GM12878 (cell line): Measurements from ENCODE around the gene PLEKHA1. TPM values are rescaled to one million over a fixed set of nuclear protein-coding genes. Genes with fewer than 3 reads are reported as not detected.

Experiments used
- ATAC-seq: fragments of 200-7000 bp; cut with Tn5 transposase; 3 replicates; pipeline ENCODE4 v1.9.1; 2020; ENCODE audit warnings: mild to moderate bottlenecking, moderate library complexity
- BruUV-seq: library from RNA; stranded (reverse); fragments of 400-500 nt; replicated peaks from 2 replicates; lab custom pipeline; 2021; lab: Mats Ljungman, UMichigan
- CTCF ChIA-PET: fragments of 300-600 bp; sonication (Branson Sonifier 250); formaldehyde crosslinking; extraction: SDS; loops from one replicate; lab custom pipeline; 2021; ENCODE audit warnings: inconsistent platforms; lab: Yijun Ruan, JAX
- POLR2A ChIA-PET: fragments of 350-600 bp; formaldehyde crosslinking; extraction: SDS; loops from one replicate; lab custom pipeline; 2021; ENCODE audit warnings: inconsistent platforms; lab: Charles Lee
- RAD21 ChIA-PET: fragments of 300-600 bp; sonication (Branson Sonifier 250); formaldehyde crosslinking; loops from one replicate; lab custom pipeline; 2023; ENCODE audit warnings: antibody characterized with exemption; ENCODE audit not compliant: unreplicated experiment; lab: Charles Lee
- SMC1A ChIA-PET: fragments of 300-600 bp; sonication (Branson Sonifier 250); formaldehyde crosslinking; loops from one replicate; lab custom pipeline; 2023; ENCODE audit not compliant: unreplicated experiment, uncharacterized antibody; lab: Charles Lee
- DNase-seq: peaks from one replicate; pipeline ENCODE4 v3.0.0-alpha.2; 2011; ENCODE audit warnings: low read depth, low spot score
- FAIRE-seq: peaks from 3 replicates; lab custom pipeline; 2011; peaks lifted over from hg19 to GRCh38; lab: Jason Lieb, UNC
- H2AFZ ChIP-seq: 2 replicates; pipeline ENCODE4 v1.6.0; 2011; ENCODE audit warnings: low read depth, low read length, control low read depth; ENCODE audit not compliant: control insufficient read depth
- H3K27ac ChIP-seq: 2 replicates; pipeline ENCODE4 v1.5.1; 2011; ENCODE audit warnings: control low read depth; ENCODE audit not compliant: control insufficient read depth, insufficient read depth
- H3K27me3 ChIP-seq, 2 experiments: replicated peaks in 1 of 2; 2 replicates each; pipeline versions ENCODE4 v1.6.0 to v1.6.1; 2011; ENCODE audit warnings: low read length in 1 of 2; ENCODE audit not compliant: control insufficient read depth in 2 of 2, insufficient read depth in 2 of 2
- H3K36me3 ChIP-seq, 2 experiments: 2 replicates each; pipeline ENCODE4 v1.5.1; 2011; ENCODE audit warnings: low read length in 1 of 2; ENCODE audit not compliant: control insufficient read depth in 2 of 2, insufficient read depth in 2 of 2
- H3K4me1 ChIP-seq: 2 replicates; pipeline ENCODE4 v1.6.1; 2011; ENCODE audit warnings: mild to moderate bottlenecking, low read length, moderate library complexity, mixed read lengths; ENCODE audit not compliant: control insufficient read depth, insufficient read depth
- H3K4me2 ChIP-seq: 2 replicates; pipeline ENCODE4 v1.6.0; 2011; ENCODE audit warnings: control low read depth; ENCODE audit not compliant: control insufficient read depth, insufficient read depth
- H3K4me3 ChIP-seq: fragments of 200-600 bp; sonication (generic); 2 replicates; pipeline ENCODE4 v1.5.1; 2016
- H3K79me2 ChIP-seq: 2 replicates; pipeline ENCODE4 v1.6.0; 2011; ENCODE audit warnings: low read length; ENCODE audit not compliant: control insufficient read depth, insufficient read depth
- H3K9ac ChIP-seq: 2 replicates; pipeline ENCODE4 v1.8.0; 2011; ENCODE audit warnings: low read length, control low read depth, mixed read lengths; ENCODE audit not compliant: control insufficient read depth, insufficient read depth
- H3K9me3 ChIP-seq: replicated peaks from 3 replicates; pipeline ENCODE4 v1.5.1; 2011; ENCODE audit warnings: mild to moderate bottlenecking, low read length; ENCODE audit not compliant: control insufficient read depth, insufficient read depth
- H4K20me1 ChIP-seq: 2 replicates; pipeline ENCODE4 v1.6.0; 2011; ENCODE audit not compliant: control insufficient read depth, insufficient read depth
- BCL11A ChIP-seq: IDR thresholded peaks from 2 replicates; pipeline ENCODE4 v1.6.1; 2011; ENCODE audit warnings: low read depth, low read length
- CBFB ChIP-seq: IDR thresholded peaks from 2 replicates; pipeline ENCODE4 v1.6.1; 2016; ENCODE audit warnings: antibody characterized with exemption, low read depth
- CHD4 ChIP-seq: fragments of 200-600 bp; sonication (generic); IDR thresholded peaks from 2 replicates; pipeline ENCODE4 v1.6.1; 2016; ENCODE audit warnings: mild to moderate bottlenecking
- FOXM1 ChIP-seq: IDR thresholded peaks from 2 replicates; pipeline ENCODE4 v1.6.1; 2012; ENCODE audit warnings: low read depth, mild to moderate bottlenecking, inconsistent platforms, low read length, moderate library complexity
- GATAD2B ChIP-seq: fragments of 450-650 bp; conservative IDR thresholded peaks from 2 replicates; pipeline ENCODE4 v1.6.1; 2017; ENCODE audit warnings: low read depth, mild to moderate bottlenecking, moderate library complexity
- KAT2A ChIP-seq: conservative IDR thresholded peaks from 2 replicates; pipeline ENCODE4 v1.6.1; 2011; ENCODE audit warnings: low read depth, low read length; ENCODE audit not compliant: control insufficient read depth
- LARP7 ChIP-seq: fragments of 450-650 bp; IDR thresholded peaks from 2 replicates; pipeline ENCODE4 v1.6.1; 2017; ENCODE audit warnings: mild to moderate bottlenecking
- NR2C1 ChIP-seq: fragments of 450-650 bp; IDR thresholded peaks from 2 replicates; pipeline ENCODE4 v1.6.1; 2017; ENCODE audit warnings: antibody characterized with exemption, mild to moderate bottlenecking, moderate library complexity
- NRF1 ChIP-seq: conservative IDR thresholded peaks from 2 replicates; pipeline ENCODE4 v1.6.1; 2011; ENCODE audit warnings: mild to moderate bottlenecking, low read depth, low read length, improper control_type of control experiment
- RB1 ChIP-seq: fragments of 450-650 bp; formaldehyde crosslinking; IDR thresholded peaks from 2 replicates; pipeline ENCODE4 v1.6.1; 2017; ENCODE audit warnings: mild to moderate bottlenecking, borderline replicate concordance
- RBBP5 ChIP-seq: fragments of 200-600 bp; sonication (generic); conservative IDR thresholded peaks from 2 replicates; pipeline ENCODE4 v1.6.1; 2016
- SMARCA5 ChIP-seq: fragments of 450-650 bp; IDR thresholded peaks from 2 replicates; pipeline ENCODE4 v1.6.1; 2017; ENCODE audit warnings: mild to moderate bottlenecking
- TCF3 ChIP-seq: IDR thresholded peaks from 2 replicates; pipeline ENCODE4 v1.6.1; 2012; ENCODE audit warnings: low read depth, mild to moderate bottlenecking, low read length, borderline replicate concordance; ENCODE audit not compliant: insufficient read depth
- YBX1 ChIP-seq: fragments of 450-650 bp; IDR thresholded peaks from 2 replicates; pipeline ENCODE4 v1.6.1; 2016; ENCODE audit warnings: antibody characterized with exemption
- WGBS: methylation state at CpG from one replicate; pipeline ENCODE4 v1.1.6; 2016; ENCODE audit warnings: low lambda C conversion rate; ENCODE audit not compliant: insufficient replicate concordance, insufficient coverage; ENCODE audit errors: missing lambda C conversion rate; 5-methylcytosine and 5-hydroxymethylcytosine counted together
- in situ Hi-C: fragments of 300-500 bp; cut with MboI; formaldehyde crosslinking; loops from 9 replicates; pipeline ENCODE4 v1.14.3; 2018; ENCODE audit warnings: mixed read lengths
- intact Hi-C: fragments of 100-400 bp; cut with micrococcal nuclease; formaldehyde crosslinking; loops from one replicate; pipeline ENCODE4 v1.14.2; 2022; ENCODE audit not compliant: unreplicated experiment
- polyA plus RNA-seq, 11 experiments: library from polyadenylated mRNA; depleted of rRNA in 4 of 11; unstranded in 6 of 11; stranded (reverse) in 5 of 11; fragments of >200 nt; fragmentation: Nextera tagmentation in 4 of 11; fragmentation: Illumina TruSeq in 1 of 11; extraction: Ambion mirVana in 4 of 11; extraction: Trizol in 1 of 11; gene quantifications; 1 replicate in 1 of 11; 2 replicates in 10 of 11; pipeline versions ENCODE4 v1.2.1 to v1.2.3, GENCODE V29; 2011 to 2016; ENCODE audit warnings: inconsistent platforms in 2 of 11, missing spikeins in 2 of 11, low read depth in 1 of 11
- total RNA-seq, 4 experiments: library from RNA; depleted of rRNA in 3 of 4; stranded (reverse); fragments of >200 nt in 3 of 4; fragmentation: Illumina TruSeq in 1 of 4; extraction: Trizol in 1 of 4; gene quantifications; 2 replicates each; pipeline versions ENCODE4 v1.2.1 to v1.2.3, GENCODE V29; 2013 to 2021
- TF ChIP-seq, protein P1 (sequence below): fragments of 450-650 bp; formaldehyde crosslinking; IDR thresholded peaks from 2 replicates; pipeline ENCODE4 v1.4.0; 2022; ENCODE audit warnings: mild to moderate bottlenecking, moderate library complexity
- TF ChIP-seq, protein P2 (sequence below): IDR thresholded peaks from 2 replicates; pipeline ENCODE4 v1.6.1; 2012; ENCODE audit warnings: low read length, inconsistent platforms
- TF ChIP-seq, protein P3 (sequence below): IDR thresholded peaks from 2 replicates; pipeline ENCODE4 v1.6.1; 2012; ENCODE audit warnings: improper control_type of control experiment, low read depth, low read length; ENCODE audit not compliant: insufficient replicate concordance

Gene PLEKHA1
- total and polyA plus RNA-seq, 10 of the 15 experiments (the other 5 are each of a cell fraction or from before 2014, with no cell fraction given) = 0.15 to 6.0 (median 0.32) TPM

DNA sequence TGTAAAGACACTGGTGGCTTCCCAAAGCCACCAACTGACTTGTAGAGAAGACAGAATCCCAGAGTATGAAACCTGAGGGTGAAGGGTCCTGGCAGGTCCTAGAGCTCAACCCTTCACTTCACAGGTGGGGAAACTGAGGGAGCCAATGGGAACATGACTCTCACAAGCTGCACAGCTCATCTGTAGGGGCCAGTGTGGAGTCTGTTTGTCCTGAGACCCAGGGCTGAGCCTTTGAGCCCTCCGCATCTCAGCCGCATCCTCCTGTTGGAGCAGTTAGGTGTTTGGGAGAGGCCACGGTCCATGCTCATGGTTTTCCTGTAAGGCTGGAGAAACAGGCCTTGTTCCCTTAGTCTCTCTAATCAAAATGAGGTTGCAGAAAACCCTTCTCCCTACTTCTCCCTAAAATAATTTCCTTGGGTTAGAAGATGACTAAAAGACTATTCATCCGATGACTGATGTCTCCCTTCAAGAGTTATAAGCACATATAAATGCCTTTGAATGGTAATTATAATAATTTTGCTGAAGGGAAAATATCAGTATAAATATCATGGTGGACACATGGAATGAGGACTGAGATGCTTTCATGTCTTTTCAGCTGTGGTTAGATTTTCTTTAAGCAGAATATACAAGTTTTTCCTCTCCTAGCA, 97.1 kb downstream of the PLEKHA1 start:
- RAD21 ChIA-PET = no interaction called here
- FAIRE-seq = no peak
- TF ChIP-seq NRF1 (no peak), CBFB (no peak), CHD4 (no peak), FOXM1 (no peak), YBX1 (no peak), LARP7 (no peak), SMARCA5 (no peak), RB1 (no peak), BCL11A (no peak), GATAD2B (no peak), TCF3 (no peak), KAT2A (no peak), NR2C1 (no peak), RBBP5 (no peak)
- TF ChIP-seq, protein P1, sequence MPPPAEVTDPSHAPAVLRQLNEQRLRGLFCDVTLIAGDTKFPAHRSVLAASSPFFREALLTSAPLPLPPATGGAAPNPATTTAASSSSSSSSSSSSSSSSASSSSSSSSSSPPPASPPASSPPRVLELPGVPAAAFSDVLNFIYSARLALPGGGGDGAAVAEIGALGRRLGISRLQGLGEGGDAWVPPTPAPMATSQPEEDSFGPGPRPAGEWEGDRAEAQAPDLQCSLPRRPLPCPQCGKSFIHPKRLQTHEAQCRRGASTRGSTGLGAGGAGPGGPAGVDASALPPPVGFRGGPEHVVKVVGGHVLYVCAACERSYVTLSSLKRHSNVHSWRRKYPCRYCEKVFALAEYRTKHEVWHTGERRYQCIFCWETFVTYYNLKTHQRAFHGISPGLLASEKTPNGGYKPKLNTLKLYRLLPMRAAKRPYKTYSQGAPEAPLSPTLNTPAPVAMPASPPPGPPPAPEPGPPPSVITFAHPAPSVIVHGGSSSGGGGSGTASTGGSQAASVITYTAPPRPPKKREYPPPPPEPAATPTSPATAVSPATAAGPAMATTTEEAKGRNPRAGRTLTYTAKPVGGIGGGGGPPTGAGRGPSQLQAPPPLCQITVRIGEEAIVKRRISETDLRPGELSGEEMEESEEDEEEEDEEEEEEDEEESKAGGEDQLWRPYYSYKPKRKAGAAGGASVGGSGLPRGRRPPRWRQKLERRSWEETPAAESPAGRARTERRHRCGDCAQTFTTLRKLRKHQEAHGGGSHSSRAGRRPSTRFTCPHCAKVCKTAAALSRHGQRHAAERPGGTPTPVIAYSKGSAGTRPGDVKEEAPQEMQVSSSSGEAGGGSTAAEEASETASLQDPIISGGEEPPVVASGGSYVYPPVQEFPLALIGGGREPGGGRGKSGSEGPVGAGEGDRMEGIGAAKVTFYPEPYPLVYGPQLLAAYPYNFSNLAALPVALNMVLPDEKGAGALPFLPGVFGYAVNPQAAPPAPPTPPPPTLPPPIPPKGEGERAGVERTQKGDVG = no peak
- TF ChIP-seq, protein P2, sequence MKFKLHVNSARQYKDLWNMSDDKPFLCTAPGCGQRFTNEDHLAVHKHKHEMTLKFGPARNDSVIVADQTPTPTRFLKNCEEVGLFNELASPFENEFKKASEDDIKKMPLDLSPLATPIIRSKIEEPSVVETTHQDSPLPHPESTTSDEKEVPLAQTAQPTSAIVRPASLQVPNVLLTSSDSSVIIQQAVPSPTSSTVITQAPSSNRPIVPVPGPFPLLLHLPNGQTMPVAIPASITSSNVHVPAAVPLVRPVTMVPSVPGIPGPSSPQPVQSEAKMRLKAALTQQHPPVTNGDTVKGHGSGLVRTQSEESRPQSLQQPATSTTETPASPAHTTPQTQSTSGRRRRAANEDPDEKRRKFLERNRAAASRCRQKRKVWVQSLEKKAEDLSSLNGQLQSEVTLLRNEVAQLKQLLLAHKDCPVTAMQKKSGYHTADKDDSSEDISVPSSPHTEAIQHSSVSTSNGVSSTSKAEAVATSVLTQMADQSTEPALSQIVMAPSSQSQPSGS = no peak
- TF ChIP-seq, protein P3, sequence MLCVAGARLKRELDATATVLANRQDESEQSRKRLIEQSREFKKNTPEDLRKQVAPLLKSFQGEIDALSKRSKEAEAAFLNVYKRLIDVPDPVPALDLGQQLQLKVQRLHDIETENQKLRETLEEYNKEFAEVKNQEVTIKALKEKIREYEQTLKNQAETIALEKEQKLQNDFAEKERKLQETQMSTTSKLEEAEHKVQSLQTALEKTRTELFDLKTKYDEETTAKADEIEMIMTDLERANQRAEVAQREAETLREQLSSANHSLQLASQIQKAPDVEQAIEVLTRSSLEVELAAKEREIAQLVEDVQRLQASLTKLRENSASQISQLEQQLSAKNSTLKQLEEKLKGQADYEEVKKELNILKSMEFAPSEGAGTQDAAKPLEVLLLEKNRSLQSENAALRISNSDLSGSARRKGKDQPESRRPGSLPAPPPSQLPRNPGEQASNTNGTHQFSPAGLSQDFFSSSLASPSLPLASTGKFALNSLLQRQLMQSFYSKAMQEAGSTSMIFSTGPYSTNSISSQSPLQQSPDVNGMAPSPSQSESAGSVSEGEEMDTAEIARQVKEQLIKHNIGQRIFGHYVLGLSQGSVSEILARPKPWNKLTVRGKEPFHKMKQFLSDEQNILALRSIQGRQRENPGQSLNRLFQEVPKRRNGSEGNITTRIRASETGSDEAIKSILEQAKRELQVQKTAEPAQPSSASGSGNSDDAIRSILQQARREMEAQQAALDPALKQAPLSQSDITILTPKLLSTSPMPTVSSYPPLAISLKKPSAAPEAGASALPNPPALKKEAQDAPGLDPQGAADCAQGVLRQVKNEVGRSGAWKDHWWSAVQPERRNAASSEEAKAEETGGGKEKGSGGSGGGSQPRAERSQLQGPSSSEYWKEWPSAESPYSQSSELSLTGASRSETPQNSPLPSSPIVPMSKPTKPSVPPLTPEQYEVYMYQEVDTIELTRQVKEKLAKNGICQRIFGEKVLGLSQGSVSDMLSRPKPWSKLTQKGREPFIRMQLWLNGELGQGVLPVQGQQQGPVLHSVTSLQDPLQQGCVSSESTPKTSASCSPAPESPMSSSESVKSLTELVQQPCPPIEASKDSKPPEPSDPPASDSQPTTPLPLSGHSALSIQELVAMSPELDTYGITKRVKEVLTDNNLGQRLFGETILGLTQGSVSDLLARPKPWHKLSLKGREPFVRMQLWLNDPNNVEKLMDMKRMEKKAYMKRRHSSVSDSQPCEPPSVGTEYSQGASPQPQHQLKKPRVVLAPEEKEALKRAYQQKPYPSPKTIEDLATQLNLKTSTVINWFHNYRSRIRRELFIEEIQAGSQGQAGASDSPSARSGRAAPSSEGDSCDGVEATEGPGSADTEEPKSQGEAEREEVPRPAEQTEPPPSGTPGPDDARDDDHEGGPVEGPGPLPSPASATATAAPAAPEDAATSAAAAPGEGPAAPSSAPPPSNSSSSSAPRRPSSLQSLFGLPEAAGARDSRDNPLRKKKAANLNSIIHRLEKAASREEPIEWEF = no peak

More for the DNA sequence above, 97.1 kb downstream of the PLEKHA1 start:
- Histone ChIP-seq H3K27me3 (peaks cover 3% of the 10 kb centered on the region in 2 experiments), H3K4me3 (no peak overlapping the region), H3K27ac (no peak overlapping the region), H3K4me2 (no peak overlapping the region), H3K9ac (no peak overlapping the region), H3K4me1 (no peaks in the 10 kb centered on the region), H4K20me1 (no peaks in the 10 kb centered on the region), H3K79me2 (no peaks in the 10 kb centered on the region), H3K9me3 (no peaks in the 10 kb centered on the region), H2AFZ (no peak overlapping the region), H3K36me3 (no peaks in the 10 kb centered on the region)
- CTCF ChIA-PET = no interaction called here
- in situ Hi-C loops (no loop called here), intact Hi-C loops (no loop called here)
- no peak for DNase-seq
- ATAC-seq = no peak
- POLR2A ChIA-PET = no interaction called here
- 61% methylated on average over 4 of the region's 4 CpGs for WGBS
- SMC1A ChIA-PET = no interaction called here
- no TSS peak for BruUV-seq
